NCI-H774 (cell line): Measurements from ENCODE around the gene TMEM89.

Experiments used
- DNase-seq: peaks from one replicate; lab custom pipeline; 2025; lab: John Stamatoyannopoulos, UW

Gene TMEM89

GRCh38 chr3:48621461-48621869, at the start of gene TMEM89:
TMEM89 (minus strand) TSS chr3:48621769; CDS start chr3:48621756, 13 bp downstream.
- DNase-seq = no peak

GRCh38 chr3:48664929-48665328, 43.4 kb upstream of the TMEM89 start:
- no peak for DNase-seq

GRCh38 chr3:48664313-48664644, 42.7 kb upstream of the TMEM89 start:
- DNase-seq = no peak

GRCh38 chr3:48663489-48664312, 42.1 kb upstream of the TMEM89 start:
- DNase-seq = peak; percentile 89

GRCh38 chr3:48662753-48663488, 41.4 kb upstream of the TMEM89 start, which contains the start of gene CELSR3:
CELSR3 (minus strand) TSS chr3:48662886; CDS start chr3:48662634, 252 bp downstream.
- peak; percentile 70 for DNase-seq

- no peak for DNase-seq
These were observed 40.7 kb upstream of the TMEM89 start for GRCh38 chr3:48662145-48662752.

GRCh38 chr3:48661501-48662144, 40.1 kb upstream of the TMEM89 start:
- DNase-seq = no peak

- no peak for DNase-seq
These were observed 39.3 kb upstream of the TMEM89 start for GRCh38 chr3:48660800-48661400.

- DNase-seq = no peak
These were observed 35.3 kb upstream of the TMEM89 start for GRCh38 chr3:48656841-48657281.

- no peak for DNase-seq
These were observed 34.7 kb upstream of the TMEM89 start for GRCh38 chr3:48656061-48656840.

- DNase-seq = no peak
These were observed 34.0 kb upstream of the TMEM89 start for GRCh38 chr3:48655606-48656005.

GRCh38 chr3:48655063-48655462, 33.5 kb upstream of the TMEM89 start:
- no peak for DNase-seq

GRCh38 chr3:48652923-48653715, 31.6 kb upstream of the TMEM89 start:
- DNase-seq = no peak

- DNase-seq = no peak
These were observed 30.2 kb upstream of the TMEM89 start for GRCh38 chr3:48651771-48652170.

GRCh38 chr3:48650723-48651122, 29.2 kb upstream of the TMEM89 start:
- DNase-seq = no peak

GRCh38 chr3:48648188-48648850, 26.8 kb upstream of the TMEM89 start:
- no peak for DNase-seq

- DNase-seq = no peak
These were observed 26.1 kb upstream of the TMEM89 start for GRCh38 chr3:48647714-48648113.

GRCh38 chr3:48644898-48645760, 23.6 kb upstream of the TMEM89 start:
- DNase-seq = no peak

- DNase-seq = no peak
These were observed 21.0 kb upstream of the TMEM89 start for GRCh38 chr3:48642605-48643004.
